ENCODE data around the gene POM121. TPM values are rescaled to one million over a fixed set of nuclear protein-coding genes. Genes with fewer than 3 reads are reported as not detected.
"Not testable (repeated sequence)": the region's sequence is repeated elsewhere in the genome, so short reads cannot be mapped to it uniquely, and the experiment has no call there.

The POM121 gene
- polyA plus RNA-seq, 3 donors from 2014 or later, result 4.4 to 23.0 (median 7.4) TPM

GRCh38 chr7:72928216-72928615 lies 3.3 kb downstream of the POM121 start:
- Mint-ChIP-seq H3K27me3 (ENCODE audit: low read depth in 3 of 3) (peaks cover 4 to 11% (median 10%) of the 10 kb centered on the region in 3 donors), H3K36me3 (peaks cover 22 to 44% (median 23%) of the 10 kb centered on the region in 3 donors), H3K4me1 (peaks cover 29 to 47% of the 10 kb centered on the region in 2 donors)
- DNase-seq, H3K27ac Mint-ChIP-seq, H3K4me3 Mint-ChIP-seq, H3K9me3 Mint-ChIP-seq: not testable (repeated sequence)

DNA sequence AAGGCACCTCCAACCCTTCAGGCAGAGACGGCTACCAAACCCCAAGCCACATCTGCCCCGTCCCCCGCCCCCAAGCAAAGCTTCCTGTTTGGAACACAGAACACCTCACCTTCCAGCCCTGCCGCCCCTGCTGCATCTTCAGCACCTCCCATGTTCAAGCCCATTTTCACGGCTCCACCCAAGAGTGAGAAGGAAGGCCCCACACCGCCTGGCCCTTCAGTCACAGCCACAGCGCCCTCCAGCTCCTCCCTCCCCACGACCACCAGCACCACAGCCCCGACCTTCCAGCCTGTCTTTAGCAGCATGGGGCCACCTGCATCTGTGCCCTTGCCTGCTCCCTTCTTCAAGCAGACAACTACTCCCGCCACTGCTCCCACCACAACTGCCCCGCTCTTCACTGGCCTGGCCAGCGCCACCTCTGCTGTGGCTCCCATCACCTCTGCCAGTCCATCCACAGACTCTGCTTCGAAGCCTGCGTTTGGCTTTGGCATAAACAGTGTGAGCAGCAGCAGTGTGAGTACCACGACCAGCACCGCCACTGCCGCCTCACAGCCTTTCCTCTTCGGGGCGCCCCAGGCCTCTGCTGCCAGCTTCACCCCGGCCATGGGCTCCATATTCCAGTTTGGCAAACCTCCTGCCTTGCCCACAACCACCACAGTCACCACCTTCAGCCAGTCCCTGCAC lies 17.3 kb downstream of the POM121 start:
- Mint-ChIP-seq H3K4me1 (peaks cover 37 to 42% of the 10 kb centered on the region in 2 donors), H3K36me3 (peaks cover 9 to 14% (median 10%) of the 10 kb centered on the region in 3 donors), H3K27ac (peak overlapping the region; percentile 80 to 97 (median 94)), H3K4me3 (peak overlapping the region; percentile 67 to 82 (median 80))
- not testable (repeated sequence) for H3K9me3 Mint-ChIP-seq; H3K27me3 Mint-ChIP-seq (ENCODE audit: low read depth in 3 of 3)
- DNase-seq, result peak; percentile 69 to 78 (median 71)

DNA sequence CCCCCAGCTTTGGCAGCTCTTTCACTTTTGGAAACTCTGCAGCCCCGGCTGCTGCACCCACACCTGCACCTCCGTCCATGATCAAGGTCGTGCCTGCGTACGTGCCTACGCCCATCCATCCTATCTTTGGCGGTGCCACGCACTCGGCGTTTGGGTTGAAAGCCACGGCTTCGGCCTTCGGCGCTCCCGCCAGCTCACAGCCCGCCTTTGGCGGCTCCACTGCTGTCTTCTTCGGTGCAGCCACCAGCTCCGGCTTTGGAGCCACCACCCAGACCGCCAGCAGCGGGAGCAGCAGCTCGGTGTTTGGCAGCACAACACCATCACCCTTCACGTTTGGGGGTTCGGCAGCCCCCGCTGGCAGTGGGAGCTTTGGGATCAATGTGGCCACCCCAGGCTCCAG lies 18.1 kb downstream of the POM121 start:
- peaks cover 9 to 14% (median 10%) of the 10 kb centered on the region in 3 donors for H3K36me3 Mint-ChIP-seq
- not testable (repeated sequence) for H3K27me3 Mint-ChIP-seq (ENCODE audit: low read depth in 3 of 3); H3K4me3 Mint-ChIP-seq; H3K9me3 Mint-ChIP-seq
- H3K4me1 Mint-ChIP-seq, result peaks cover 29 to 34% of the 10 kb centered on the region in 2 donors
- DNase-seq, result peak in 2 of 3 donors; percentile 23 to 29
- H3K27ac Mint-ChIP-seq, result peak overlapping the region in 1 of 6 donors; percentile 62

- DNase-seq; H3K36me3 Mint-ChIP-seq; H3K27ac Mint-ChIP-seq; H3K27me3 Mint-ChIP-seq (ENCODE audit: low read depth in 3 of 3); H3K4me3 Mint-ChIP-seq; H3K9me3 Mint-ChIP-seq: not testable (repeated sequence)
- peaks cover 12 to 18% of the 10 kb centered on the region in 2 donors for H3K4me1 Mint-ChIP-seq
These were observed 20.0 kb downstream of the POM121 start for GRCh38 chr7:72944937-72945336.

GRCh38 chr7:72945597-72945996 lies 20.7 kb downstream of the POM121 start:
- H3K27me3 Mint-ChIP-seq (ENCODE audit: low read depth in 3 of 3); H3K4me3 Mint-ChIP-seq; H3K9me3 Mint-ChIP-seq; DNase-seq; H3K36me3 Mint-ChIP-seq: not testable (repeated sequence)
- Mint-ChIP-seq H3K27ac (peak overlapping the region in 1 of 6 donors; percentile 7), H3K4me1 (peaks cover 12 to 18% of the 10 kb centered on the region in 2 donors)

DNA sequence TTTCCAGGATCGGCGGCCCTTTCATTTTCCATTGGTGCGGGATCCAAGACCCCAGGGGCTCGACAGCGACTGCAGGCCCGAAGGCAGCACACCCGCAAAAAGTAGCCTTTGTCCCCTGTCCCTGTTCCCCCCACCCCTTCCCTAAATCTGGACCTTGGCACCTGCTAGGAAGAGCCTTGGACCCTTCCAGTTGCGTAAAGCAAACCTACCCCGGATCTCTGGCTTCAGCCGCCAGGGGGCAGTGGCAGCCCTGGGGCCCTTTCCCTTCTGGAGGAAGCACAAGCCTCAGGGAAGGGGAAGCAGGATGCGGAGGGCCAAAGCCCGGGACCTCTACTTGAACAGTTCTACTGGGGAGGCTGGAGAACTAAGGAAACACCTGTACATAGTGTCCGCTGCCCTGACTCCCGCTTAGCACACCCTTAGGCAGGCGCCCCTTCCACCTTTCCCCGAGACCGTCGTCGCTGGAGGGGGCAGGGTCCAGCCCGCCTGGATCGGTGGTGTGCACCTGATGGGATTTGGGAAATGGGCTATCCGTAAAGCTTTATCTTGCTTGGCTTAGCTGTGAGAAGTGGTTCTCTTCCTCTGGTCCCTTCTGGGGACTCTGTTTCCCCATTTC lies 21.3 kb downstream of the POM121 start:
- H3K36me3 Mint-ChIP-seq; H3K27ac Mint-ChIP-seq; H3K27me3 Mint-ChIP-seq (ENCODE audit: low read depth in 3 of 3); DNase-seq; H3K4me3 Mint-ChIP-seq; H3K9me3 Mint-ChIP-seq: not testable (repeated sequence)
- H3K4me1 Mint-ChIP-seq, result peaks cover 9 to 15% of the 10 kb centered on the region in 2 donors

DNA sequence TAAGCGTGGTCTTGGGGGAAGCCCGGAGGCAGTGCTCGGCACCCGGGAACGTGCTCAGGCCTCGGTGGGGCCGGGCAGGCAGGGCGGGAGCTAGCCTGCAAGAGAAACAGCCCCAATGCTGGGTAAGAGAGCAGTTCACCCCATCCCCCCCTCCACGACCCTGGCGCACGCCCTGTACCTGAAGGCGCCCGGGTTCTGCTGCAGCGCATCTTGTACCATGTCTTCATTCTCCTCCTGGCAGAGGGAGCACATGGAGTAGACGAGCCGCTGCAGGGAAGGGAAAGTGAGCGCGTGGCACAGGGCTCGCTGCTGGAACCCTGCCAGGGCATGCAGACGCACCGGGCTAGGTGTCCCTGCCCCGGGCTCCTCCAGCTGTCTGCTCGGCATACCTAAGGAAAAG lies 23.8 kb downstream of the POM121 start:
- not testable (repeated sequence) for H3K4me3 Mint-ChIP-seq; H3K9me3 Mint-ChIP-seq; H3K27ac Mint-ChIP-seq; H3K4me1 Mint-ChIP-seq; H3K36me3 Mint-ChIP-seq; DNase-seq; H3K27me3 Mint-ChIP-seq (ENCODE audit: low read depth in 3 of 3)

DNA sequence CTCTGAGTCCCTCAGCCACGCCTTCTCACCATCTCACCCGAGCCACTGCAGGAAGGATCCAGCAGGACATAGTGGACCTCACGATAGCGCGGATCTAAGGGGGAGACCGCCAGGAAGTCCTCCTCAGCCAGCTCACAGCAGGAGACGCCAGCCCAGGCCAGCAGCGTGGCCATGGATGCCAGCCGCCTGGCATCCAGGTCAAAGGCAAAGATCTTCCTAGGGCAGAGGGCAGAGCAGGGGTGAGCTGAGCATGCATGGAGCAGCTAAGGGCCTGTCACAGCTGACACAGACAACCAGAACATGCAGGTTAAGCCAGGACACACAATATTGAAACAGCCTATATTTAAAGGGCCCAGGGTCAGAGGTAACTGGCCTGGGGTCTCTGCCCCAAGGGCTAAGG lies 24.4 kb downstream of the POM121 start:
- H3K9me3 Mint-ChIP-seq; H3K27me3 Mint-ChIP-seq (ENCODE audit: low read depth in 3 of 3); H3K27ac Mint-ChIP-seq; H3K36me3 Mint-ChIP-seq; DNase-seq; H3K4me1 Mint-ChIP-seq; H3K4me3 Mint-ChIP-seq: not testable (repeated sequence)

DNA sequence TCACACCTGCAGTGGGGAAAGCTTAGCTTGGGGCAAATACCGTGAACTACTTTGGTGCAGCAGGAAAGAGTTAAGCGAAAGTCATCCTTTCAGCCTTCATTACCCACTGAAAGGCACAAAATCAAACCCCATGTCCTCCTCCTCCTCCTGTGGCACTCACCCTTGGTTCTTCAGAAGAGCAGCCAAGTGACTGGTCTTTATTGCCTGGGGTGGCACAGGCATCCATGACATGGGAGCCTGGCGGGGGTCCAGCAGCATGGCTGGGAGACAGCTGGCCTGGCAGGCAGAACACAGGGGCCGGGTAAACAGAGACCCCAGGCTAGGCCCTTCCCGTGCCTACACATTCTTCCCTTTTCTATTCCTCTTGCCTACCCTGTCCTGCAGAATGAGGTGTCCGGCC lies 24.8 kb downstream of the POM121 start:
- H3K9me3 Mint-ChIP-seq; H3K4me3 Mint-ChIP-seq; H3K4me1 Mint-ChIP-seq; DNase-seq; H3K27ac Mint-ChIP-seq; H3K27me3 Mint-ChIP-seq (ENCODE audit: low read depth in 3 of 3); H3K36me3 Mint-ChIP-seq: not testable (repeated sequence)

DNA sequence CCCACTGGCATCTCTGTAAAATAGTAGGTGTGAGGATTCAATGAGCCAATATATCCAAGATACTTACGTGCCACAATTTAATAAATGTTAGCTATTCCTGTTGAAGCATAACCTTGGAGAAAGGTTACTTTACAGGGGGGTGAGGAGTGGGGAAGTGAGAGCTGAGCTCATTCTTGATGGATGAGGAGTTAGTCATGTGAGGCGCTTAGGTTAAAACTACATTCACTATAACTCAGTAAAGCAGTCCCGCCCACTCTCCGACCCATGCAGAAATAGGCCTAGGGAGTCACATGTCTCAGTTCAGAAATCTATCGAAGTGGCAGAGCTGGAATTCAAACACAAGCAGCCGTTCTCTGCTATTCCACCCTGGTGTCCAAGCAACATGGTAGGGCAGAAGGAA lies 25.5 kb downstream of the POM121 start:
- DNase-seq; H3K27me3 Mint-ChIP-seq (ENCODE audit: low read depth in 3 of 3); H3K36me3 Mint-ChIP-seq; H3K9me3 Mint-ChIP-seq; H3K4me3 Mint-ChIP-seq; H3K4me1 Mint-ChIP-seq; H3K27ac Mint-ChIP-seq: not testable (repeated sequence)

DNA sequence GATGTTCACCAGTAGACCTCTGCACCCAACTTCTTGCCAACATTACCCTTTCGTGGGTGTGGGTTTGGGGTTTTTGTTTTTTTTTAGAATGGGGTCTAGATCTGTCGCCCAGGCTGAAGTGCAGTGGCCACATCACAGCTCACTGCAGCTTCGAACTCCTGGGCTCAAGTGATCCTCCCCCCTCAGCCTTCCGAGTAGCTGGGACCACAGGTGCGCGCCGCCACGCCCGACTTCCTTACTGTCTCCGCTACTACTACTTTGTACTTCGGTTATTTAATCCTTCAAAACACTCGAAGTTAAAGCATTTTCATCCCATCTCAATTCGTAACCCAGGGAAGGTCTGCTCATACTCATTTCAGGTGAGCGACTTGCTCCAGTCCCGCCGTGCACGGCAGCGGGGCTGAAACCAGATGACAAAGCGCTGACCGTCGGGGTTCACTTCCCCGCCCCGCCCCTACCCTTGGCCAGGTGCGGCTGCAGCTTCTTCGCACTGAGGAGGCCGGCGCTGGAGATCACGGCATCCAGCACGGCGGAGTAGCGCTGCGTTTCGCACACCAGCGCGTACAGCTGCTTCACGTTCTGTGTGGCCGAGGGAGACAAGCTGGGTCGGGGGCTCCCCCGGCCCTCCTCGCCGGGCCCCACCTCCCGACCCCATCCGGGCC lies 29.1 kb downstream of the POM121 start:
- not testable (repeated sequence) for H3K27me3 Mint-ChIP-seq (ENCODE audit: low read depth in 3 of 3); H3K9me3 Mint-ChIP-seq; DNase-seq; H3K36me3 Mint-ChIP-seq; H3K4me1 Mint-ChIP-seq; H3K27ac Mint-ChIP-seq
- peak overlapping the region in 1 of 5 donors; percentile 41 for H3K4me3 Mint-ChIP-seq

DNA sequence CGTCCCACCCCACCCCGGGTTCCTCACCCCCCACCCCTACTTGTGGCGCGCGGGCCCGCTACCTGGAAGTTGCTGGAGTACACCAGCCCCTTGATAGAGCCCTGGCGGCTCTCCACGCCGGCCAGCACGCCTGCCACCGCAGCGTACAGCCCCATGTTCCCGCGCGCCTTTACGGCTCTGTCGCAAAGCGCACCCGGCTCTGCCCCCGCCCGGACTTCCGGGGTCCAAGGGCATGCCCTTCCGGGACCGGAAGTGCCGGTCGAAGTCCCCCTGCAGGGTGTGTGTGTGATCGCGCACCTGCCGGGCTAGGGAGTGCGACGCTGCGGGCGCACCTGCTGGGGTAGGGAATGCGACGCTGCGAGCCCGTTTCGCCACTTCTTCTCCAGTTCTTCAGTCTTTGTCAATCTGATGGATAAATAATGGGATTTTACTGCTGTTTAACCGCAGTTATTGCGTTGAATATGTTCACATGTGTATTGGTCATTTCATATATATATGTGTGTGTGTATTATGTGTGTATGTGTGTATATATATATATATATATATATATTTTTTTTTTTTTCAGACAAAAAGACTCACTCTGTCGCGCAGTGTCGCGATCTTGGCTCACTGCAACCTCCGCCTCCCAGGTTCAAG lies 29.8 kb downstream of the POM121 start:
- H3K27me3 Mint-ChIP-seq (ENCODE audit: low read depth in 3 of 3); H3K4me1 Mint-ChIP-seq; H3K36me3 Mint-ChIP-seq; H3K9me3 Mint-ChIP-seq: not testable (repeated sequence)
- peak overlapping the region in 3 of 6 donors; percentile 81 to 91 (median 87) for H3K27ac Mint-ChIP-seq
- peak; percentile 29 to 45 (median 33) for DNase-seq
- peak overlapping the region; percentile 56 to 79 (median 75) for H3K4me3 Mint-ChIP-seq

DNA sequence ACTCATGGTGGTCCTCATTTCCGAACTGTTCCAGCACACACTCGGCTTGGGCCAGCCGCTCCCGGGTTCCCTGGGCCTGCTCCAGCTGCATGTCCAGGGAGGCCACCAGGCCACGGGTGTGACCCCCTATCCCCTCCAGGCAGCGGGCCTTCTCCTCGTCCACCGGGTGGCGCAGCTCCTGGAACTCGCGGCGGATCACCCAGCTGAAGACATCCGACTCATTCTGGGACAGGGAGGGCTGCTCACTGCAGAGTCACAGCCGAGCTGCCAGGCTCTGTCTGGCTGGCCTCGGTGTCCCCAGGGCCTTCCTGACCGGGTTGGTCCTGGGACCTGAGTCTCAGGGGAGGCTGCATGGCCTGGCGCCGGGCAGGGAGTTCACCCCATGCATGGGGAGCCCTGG lies 35.1 kb downstream of the POM121 start:
- H3K27ac Mint-ChIP-seq; H3K36me3 Mint-ChIP-seq; H3K9me3 Mint-ChIP-seq; DNase-seq; H3K4me3 Mint-ChIP-seq; H3K4me1 Mint-ChIP-seq; H3K27me3 Mint-ChIP-seq (ENCODE audit: low read depth in 3 of 3): not testable (repeated sequence)

- H3K36me3 Mint-ChIP-seq; H3K27ac Mint-ChIP-seq; DNase-seq; H3K27me3 Mint-ChIP-seq (ENCODE audit: low read depth in 3 of 3); H3K4me3 Mint-ChIP-seq; H3K9me3 Mint-ChIP-seq; H3K4me1 Mint-ChIP-seq: not testable (repeated sequence)
These were observed 35.9 kb downstream of the POM121 start for GRCh38 chr7:72960626-72961345.

Data from immature natural killer cell (primary cell).